Activated CD8-positive, alpha-beta T cell treated with anti-CD3 and anti-CD28 coated beads for 36 hours (primary cell): ENCODE data around the gene MPO. TPM values are rescaled to one million over a fixed set of nuclear protein-coding genes. Genes with fewer than 3 reads are reported as not detected.
A peak's percentile ranks its signal among the peaks of the same experiment; 100 is the strongest.

Experiments
- ATAC-seq: fragments of 200-7000 bp; cut with Tn5 transposase; one replicate; pipeline ENCODE4 v1.10.0; 2021; ENCODE audit warnings: mild to moderate bottlenecking, moderate library complexity
- CTCF ChIA-PET: fragments of 350-600 bp; sonication (Branson Sonifier 250); formaldehyde crosslinking; loops from one replicate; lab custom pipeline; 2021; ENCODE audit warnings: antibody characterized with exemption; lab: Charles Lee
- POLR2A ChIA-PET: fragments of 350-600 bp; sonication (Branson Sonifier 250); formaldehyde crosslinking; loops from one replicate; lab custom pipeline; 2021; ENCODE audit warnings: antibody characterized with exemption; lab: Charles Lee
- DNase-seq: peaks from one replicate; pipeline ENCODE4 v3.0.0-alpha.2; 2020
- H3K27ac Mint-ChIP-seq: one replicate; pipeline ENCODE4 v1.8.0; 2021; ENCODE audit warnings: mild to moderate bottlenecking, mixed read lengths
- H3K27me3 Mint-ChIP-seq: one replicate; pipeline ENCODE4 v1.8.0; 2021; ENCODE audit warnings: mixed read lengths
- H3K36me3 Mint-ChIP-seq: one replicate; pipeline ENCODE4 v1.8.0; 2021; ENCODE audit warnings: low read depth, mixed read lengths
- H3K4me1 Mint-ChIP-seq: one replicate; pipeline ENCODE4 v1.8.0; 2021; ENCODE audit warnings: low read depth, mixed read lengths
- H3K4me3 Mint-ChIP-seq: one replicate; pipeline ENCODE4 v1.8.0; 2021; ENCODE audit warnings: mild to moderate bottlenecking, moderate library complexity, mixed read lengths
- H3K9me3 Mint-ChIP-seq: one replicate; pipeline ENCODE4 v1.8.0; 2021; ENCODE audit warnings: mixed read lengths
- CTCF ChIP-seq: fragments of 200-600 bp; IDR thresholded peaks from one replicate; pipeline ENCODE4 v1.8.0; 2022; ENCODE audit warnings: antibody characterized with exemption, mild to moderate bottlenecking
- intact Hi-C: fragments of 100-400 bp; cut with micrococcal nuclease; formaldehyde crosslinking; loops from one replicate; pipeline ENCODE4 v1.10.0; 2022
- total RNA-seq, 2 experiments: library from RNA; stranded (reverse); gene quantifications; one replicate each; pipeline ENCODE4 v1.2.3, GENCODE V29; 2021

MPO gene
- total RNA-seq, 2 experiments from 2014 or later = not detected

GRCh38 chr17:58324409-58325288, 43.9 kb upstream of the MPO start:
- intact Hi-C loops = no loop called here
- TF ChIP-seq CTCF = no peak
- ChIA-PET CTCF (interaction anchor here (1.2 to 4.0 kb wide), 3 partner anchors 19 to 28 kb away, joined by 4 to 38 read pairs (median 4); partner anchors contain the start of gene SUPT4H1), POLR2A (interaction anchor here (3.9 to 26.8 kb wide), 3 partner anchors 8 to 28 kb away, joined by 66 to 1558 read pairs (median 105); partner anchors contain the start of gene SUPT4H1)
- ATAC-seq (no peak), DNase-seq (no peak)
- no peaks in the 10 kb centered on the region for H3K9me3 Mint-ChIP-seq
- no peaks in the 10 kb centered on the region for H3K27me3 Mint-ChIP-seq
- H3K36me3 Mint-ChIP-seq = peaks cover 15% of the 10 kb centered on the region
- H3K4me3 Mint-ChIP-seq = peak overlapping the region; percentile 50
- H3K4me1 Mint-ChIP-seq = peaks cover 40% of the 10 kb centered on the region
- H3K27ac Mint-ChIP-seq = no peak overlapping the region

- Mint-ChIP-seq H3K27ac (no peak overlapping the region), H3K4me3 (no peak overlapping the region), H3K9me3 (no peaks in the 10 kb centered on the region), H3K27me3 (no peaks in the 10 kb centered on the region), H3K36me3 (peaks cover 11% of the 10 kb centered on the region), H3K4me1 (peaks cover 37% of the 10 kb centered on the region)
- intact Hi-C loops = no loop called here
- ATAC-seq (no peak), DNase-seq (no peak)
- ChIA-PET CTCF (no interaction called here), POLR2A (interaction anchor here (1.2 to 26.8 kb wide), 3 partner anchors 15 to 32 kb away, joined by 3 to 1558 read pairs (median 66); partner anchors contain the start of gene SUPT4H1)
- no peak for TF ChIP-seq CTCF
Observed at GRCh38 chr17:58324056-58324408, 43.3 kb upstream of the MPO start.

GRCh38 chr17:58323366-58324055, 42.8 kb upstream of the MPO start:
- no peak for TF ChIP-seq CTCF
- DNase-seq = no peak
- no peak overlapping the region for H3K4me3 Mint-ChIP-seq
- H3K27ac Mint-ChIP-seq = no peak overlapping the region
- intact Hi-C loops = no loop called here
- peaks cover 34% of the 10 kb centered on the region for H3K4me1 Mint-ChIP-seq
- POLR2A ChIA-PET = interaction anchor here (1.2 to 26.8 kb wide), 3 partner anchors 16 to 77 kb away, joined by 3 to 1558 read pairs (median 4); no protein-coding TSS in a partner anchor
- no peaks in the 10 kb centered on the region for H3K9me3 Mint-ChIP-seq
- CTCF ChIA-PET = interaction anchor here (1.2 to 1.9 kb wide), 3 partner anchors 9 to 28 kb away, joined by 4 to 5 read pairs (median 5); no protein-coding TSS in a partner anchor
- no peak for ATAC-seq
- H3K36me3 Mint-ChIP-seq = peaks cover 7% of the 10 kb centered on the region
- no peaks in the 10 kb centered on the region for H3K27me3 Mint-ChIP-seq

- Mint-ChIP-seq H3K27ac (no peak overlapping the region), H3K27me3 (no peaks in the 10 kb centered on the region), H3K4me3 (no peak overlapping the region), H3K9me3 (no peaks in the 10 kb centered on the region), H3K36me3 (peaks cover 4% of the 10 kb centered on the region), H3K4me1 (peaks cover 36% of the 10 kb centered on the region)
- intact Hi-C loops = no loop called here
- TF ChIP-seq CTCF = no peak
- DNase-seq (no peak), ATAC-seq (no peak)
- CTCF ChIA-PET = interaction anchor here (1.2 to 1.9 kb wide), 3 partner anchors 8 to 29 kb away, joined by 4 to 5 read pairs (median 5); no protein-coding TSS in a partner anchor
- POLR2A ChIA-PET = interaction anchor here (0.9 to 26.8 kb wide), 6 partner anchors 17 to 309 kb away, joined by 3 to 1558 read pairs (median 4); partner anchors contain the start of genes RNF43 and SUPT4H1
Observed at GRCh38 chr17:58322581-58323185, 41.9 kb upstream of the MPO start.
